Measurements from ENCODE around the gene DGKG.

Gene DGKG

DNA sequence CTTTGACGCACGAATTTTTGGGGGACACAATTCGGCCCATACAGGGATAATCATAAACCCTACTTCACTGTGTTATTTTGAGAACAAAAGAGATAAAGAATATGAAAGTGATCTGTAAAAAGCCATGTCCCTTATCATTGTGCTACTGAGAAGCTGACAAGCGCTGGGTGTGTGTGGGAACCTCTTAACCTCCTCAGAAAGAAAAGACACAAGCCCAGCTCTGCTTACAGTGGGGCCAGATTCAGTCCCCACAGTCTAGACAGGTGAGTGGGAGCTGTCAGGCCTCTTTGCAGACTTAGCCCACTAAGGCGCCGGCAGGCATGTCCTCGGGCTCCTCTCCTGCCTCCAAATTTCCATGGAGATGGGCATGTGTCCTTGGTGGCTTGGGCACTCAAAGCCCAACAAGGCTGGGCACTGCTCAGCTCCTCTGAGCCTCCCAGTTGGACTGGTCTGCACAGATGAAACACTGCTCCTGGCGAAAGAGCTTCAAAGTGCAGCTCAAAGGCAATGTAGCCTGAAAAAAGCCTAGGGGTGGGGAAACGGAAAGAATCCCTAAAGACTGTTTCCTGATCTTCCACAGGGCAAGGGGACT is 188.7 kb downstream of the DGKG start:
- no peak for DNase-seq (ENCODE audit: low read depth in 2 of 2)

DNA sequence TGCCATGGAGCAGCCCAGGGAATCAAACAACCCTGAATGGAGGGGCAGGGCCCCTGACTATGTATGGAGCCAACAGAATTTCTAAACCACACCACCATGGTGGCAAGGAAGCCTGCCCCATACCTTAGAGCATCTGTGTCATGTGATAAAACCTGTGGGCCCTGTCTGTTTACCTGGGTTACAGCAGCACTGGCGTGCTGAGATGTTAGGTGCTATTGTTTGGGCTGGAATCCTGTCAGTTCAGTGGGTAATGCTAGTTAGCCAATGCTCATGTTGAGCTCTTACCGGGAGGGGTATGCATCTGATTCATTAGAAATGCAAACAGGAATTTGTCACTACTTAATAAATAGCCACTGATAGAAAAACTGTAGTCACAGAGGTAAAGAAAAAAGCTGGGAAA is 189.7 kb downstream of the DGKG start:
- DNase-seq (ENCODE audit: low read depth in 2 of 2) = no peak

DNA sequence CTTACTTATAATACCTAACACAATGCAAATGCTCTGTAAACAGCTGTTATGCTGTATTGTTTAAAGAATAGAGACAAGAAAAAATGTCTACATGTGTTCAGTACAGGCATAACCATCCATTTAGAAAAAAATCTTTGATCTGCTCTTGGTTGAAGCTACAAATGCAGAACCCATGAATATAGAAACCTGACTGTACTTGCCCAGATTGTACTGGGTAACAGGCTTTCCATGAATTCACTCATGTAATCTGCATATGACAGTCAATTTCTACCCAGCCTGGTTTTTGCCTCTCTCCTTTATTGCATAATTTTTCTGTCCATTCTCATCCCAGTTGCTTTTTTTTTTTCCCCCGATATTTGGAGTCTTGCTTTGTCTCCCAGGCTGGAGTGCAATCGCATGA is 190.5 kb downstream of the DGKG start:
- DNase-seq (ENCODE audit: low read depth in 2 of 2) = no peak

DNA sequence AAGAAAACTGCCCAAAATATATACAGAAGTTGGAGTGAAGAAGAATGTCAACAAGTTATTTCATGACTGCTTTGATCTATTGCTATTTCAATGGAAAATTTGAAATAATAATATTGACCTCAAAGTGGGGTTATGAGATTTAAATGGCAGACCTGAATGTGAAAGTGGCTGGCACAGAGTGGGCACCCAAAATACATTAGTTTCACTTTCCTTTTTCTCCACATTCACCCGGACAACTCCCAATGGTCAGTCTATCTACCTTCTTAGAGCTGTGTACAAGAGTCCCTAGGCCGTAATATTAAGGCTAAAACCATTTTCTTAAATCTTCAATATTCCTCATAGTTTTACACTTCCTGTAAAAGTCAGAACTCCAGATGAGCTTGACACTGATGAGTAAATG is 191.5 kb downstream of the DGKG start:
- no peak for DNase-seq (ENCODE audit: low read depth in 2 of 2)

DNA sequence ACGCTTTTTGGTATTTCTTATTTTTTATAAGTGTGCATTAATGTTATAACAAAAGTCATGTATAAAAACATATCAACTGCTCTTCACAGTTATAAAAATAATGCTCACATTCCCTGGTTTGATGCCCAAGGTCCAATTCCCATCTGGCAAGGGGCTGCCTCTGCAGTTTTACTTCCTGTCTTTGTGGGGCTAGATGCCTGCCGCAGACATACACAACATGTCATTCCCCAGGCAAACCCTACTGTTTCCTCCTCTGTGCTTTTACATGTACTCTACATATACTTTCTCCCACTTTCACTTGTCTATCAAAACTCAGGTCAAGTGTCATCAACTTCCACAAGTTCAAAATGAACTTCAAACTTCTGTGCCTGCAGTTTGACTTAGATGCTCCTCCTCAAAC is 192.7 kb downstream of the DGKG start:
- no peak for DNase-seq (ENCODE audit: low read depth in 2 of 2)

DNA sequence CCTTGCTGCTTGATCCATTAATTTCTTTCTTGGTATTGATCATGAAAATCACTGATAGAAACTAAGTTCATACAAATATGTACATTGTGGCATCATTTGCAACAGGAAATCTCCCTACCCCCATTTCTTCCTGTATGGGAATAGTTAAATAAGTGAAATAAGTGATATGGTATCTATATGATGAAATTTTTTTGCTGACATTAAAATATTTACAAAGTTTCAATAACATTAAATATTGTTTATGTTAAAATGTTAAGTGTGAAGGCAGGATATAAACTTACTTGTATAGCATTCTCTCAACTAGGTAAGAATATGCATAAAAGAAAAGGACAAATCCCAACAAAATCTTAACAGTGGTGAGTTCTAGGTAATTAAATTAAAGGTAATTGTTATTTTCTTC is 193.1 kb downstream of the DGKG start:
- no peak for DNase-seq (ENCODE audit: low read depth in 2 of 2)

DNA sequence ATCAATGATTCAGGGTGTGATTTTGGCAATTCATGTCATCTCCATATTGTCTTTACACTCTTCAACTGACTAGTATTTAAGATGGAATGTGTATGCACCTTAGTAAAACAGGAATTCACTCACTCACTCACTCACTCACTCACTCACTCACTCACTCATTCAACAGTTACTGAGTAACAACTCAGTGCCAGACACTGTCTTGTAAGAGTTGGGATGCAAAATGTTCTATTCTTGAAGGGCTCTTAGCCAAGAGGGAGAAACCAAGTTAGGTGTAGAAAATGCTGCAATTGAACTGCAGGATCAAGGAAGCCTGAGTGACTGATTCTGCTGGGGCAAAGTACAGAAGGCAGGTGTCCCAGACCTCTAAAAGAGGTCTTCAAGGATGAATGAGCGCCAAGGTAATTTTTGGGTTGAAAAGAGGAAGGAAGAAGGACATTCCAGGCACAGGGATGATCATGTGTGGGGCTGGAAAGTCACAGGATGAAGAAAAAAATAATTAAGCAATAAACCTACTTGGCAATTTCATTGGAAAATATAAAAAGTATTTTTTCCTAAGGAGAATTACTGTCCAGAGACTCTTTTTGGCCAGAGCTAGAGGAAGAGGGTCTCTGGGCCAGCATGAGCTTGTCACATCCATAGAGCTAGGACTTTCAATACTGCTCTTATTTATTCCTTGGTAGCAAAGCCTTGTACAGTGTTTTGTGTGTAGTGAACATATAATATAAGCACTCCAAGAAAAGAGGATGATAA is 194.2 kb downstream of the DGKG start:
- DNase-seq (ENCODE audit: low read depth in 2 of 2) = no peak

DNA sequence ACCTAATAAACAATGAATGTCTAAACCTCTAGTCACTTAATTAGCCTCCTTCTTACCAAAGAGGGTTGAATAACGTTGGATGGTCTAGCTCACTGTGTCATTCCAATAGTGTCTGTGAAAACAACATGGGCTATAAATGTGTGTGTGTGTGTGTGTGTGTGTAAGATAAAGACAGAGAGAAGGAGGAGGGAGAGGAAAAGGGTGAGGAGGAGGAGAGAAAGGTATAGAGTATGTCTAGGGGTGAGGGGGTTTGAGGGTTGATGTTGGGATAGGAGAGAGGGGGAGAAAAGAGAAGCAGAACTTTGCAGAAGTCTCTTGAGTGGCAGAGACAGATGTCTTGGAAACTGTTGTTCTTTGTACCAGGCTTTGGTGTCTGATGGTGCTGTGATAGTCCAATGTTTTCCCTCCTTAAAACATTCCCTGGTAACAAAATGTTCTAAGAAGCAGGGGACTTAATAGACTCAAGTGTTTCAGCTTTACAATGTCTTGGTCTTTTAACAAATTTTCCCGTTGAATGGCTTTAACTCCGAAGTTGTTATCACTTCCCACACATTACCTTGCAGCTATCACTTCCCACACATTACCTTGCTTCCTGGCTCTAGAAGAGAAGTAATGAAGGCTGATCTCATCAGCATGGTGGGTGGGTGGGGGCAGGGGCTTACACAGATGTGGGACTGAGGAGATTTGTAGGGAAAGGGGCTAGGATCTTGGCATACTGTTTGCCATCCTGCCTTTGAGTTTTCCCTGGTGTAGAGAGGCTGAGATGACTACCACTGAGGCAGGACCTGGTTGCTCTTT is 195.3 kb downstream of the DGKG start:
- no peak for DNase-seq (ENCODE audit: low read depth in 2 of 2)

DNA sequence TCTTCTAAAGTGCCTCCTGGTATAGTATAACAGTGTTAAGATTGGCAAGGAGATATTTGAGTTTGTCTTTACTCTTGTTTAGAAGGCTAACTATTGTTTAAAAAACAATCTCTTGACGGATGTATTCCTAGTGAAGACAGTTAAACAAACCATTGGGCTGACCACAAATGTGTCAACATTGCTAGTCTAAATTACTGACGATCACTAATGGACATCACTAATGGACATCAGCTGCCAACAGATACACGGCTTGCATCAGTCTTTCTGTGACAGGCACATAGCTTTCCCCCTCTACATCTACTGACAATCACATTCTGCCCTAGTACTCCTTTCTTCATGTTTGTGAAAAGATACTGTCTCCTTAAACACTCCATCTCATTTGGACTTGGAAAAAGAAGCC is 196.0 kb downstream of the DGKG start:
- DNase-seq (ENCODE audit: low read depth in 2 of 2) = no peak

DNA sequence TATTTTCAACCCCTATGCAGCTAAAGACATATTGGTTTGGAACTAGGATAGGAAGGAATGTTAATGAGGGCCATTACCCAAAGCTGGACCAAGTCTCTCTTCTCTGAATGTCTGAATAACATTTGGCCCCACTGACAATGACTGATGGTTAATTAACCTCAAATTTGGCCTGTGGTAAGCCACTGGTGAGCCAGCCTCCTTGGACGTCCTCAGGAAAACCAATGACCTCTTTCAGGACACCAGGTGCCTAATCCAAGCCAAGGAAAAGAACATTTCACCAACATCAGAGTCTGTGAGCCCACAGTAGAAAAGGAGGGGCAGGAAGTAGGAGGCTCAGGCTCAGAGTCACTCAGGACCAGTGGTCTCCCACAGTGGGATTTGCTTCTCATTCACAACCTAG is 196.7 kb downstream of the DGKG start:
- no peak for DNase-seq (ENCODE audit: low read depth in 2 of 2)

DNA sequence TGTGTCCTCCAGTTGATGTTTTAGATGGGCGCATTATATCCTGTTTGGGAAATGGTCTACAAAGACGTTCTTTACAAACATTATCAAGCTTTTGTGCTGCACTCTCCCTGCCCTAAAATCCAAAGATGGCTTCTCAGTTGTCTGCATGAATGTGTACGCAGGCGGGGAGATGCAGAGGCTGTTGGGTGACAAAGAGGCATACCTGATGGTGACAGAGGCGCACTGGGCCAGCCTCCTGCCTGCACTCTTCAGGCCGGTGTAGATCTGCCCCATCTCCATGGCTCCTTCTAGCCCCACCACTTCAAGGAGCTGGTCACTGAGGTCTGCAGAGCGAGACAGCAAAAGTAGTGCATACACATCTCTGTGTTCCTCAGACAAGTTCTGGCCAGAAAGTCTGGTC is 197.3 kb downstream of the DGKG start:
- DNase-seq (ENCODE audit: low read depth in 2 of 2) = no peak

DNA sequence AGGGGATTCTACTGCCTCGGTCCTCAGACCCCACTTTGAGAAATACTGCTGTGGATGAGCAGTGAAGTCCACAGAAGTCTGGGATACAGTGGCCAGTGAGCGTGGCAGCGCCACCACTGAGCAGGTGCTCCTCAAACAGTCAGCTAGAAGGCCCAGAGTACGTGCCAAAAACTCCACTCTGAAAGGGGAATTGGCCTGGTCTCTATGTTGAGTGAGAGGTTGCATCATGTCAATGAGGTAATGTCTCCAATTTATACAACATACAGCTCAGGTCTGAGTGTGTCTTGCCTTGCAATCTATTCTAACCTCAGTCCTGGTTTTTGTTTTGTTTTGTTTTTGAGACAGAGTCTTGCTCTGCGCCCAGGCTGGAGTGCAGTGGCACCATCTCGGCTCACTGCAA is 199.8 kb downstream of the DGKG start:
- DNase-seq (ENCODE audit: low read depth in 2 of 2) = no peak

DNA sequence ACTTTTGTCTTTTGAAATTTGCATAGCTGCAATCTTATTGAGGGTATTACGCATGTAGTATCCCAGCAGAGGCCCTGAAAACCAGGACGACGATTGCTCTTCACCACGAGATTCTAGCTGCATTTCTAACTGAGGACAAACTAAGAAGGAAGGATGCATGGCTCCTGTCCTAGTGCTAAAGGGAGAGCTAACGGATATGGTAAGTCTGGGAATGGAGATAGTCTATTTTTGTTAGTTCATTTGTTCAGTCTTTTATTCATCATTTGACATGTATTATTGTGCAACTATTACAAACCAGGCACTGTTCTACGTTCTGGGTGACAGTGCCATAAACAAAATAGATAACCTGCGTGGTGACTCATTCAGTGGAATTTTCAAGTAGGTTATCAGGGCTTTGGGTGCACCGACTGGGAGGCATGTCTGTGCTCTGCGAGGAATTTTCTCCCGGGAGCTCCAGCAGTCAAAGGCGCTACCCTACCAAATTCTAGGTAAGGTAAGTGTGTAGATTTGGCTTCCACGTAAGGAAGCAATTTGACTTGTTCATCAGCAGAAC is 201.3 kb downstream of the DGKG start:
- no peak for DNase-seq (ENCODE audit: low read depth in 2 of 2)

DNA sequence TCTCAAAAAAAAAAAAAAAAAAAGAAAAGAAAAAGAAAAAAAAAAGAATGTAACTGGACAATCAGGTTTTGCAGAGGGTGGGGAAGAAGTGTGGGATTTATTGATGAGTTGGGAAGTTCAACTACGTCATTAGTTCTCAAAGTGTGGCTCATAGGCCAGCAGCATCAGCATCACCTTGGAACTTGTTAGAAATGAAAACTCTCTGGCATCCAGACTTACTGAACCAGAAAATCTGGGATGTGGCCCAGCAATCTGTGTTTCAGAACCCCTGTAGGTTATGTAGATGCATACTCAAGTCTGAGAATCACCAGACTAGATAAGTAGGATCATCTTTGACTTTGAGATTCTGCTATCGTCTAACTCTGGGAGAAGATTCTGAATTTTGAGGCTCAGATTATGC is 207.4 kb downstream of the DGKG start:
- no peak for DNase-seq (ENCODE audit: low read depth in 2 of 2)

DNA sequence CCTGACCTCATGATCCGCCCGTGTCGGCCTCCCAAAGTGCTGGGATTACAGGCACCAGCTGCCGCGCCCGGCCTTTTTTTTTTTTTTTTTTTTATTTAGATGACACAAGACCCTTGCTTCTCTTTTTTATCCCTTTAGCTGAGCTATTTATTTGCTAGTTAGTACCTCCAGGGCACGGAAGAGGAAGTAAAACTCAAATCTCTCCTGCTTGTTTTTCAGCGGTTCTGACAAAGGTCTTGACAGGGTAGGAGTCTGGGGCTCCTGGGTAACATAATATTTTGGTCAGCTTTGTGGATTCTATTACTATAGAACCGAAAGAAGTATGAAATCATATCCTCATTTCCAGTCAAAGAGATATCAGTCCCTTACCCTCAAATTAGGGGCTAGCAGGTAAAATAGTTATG is 209.1 kb downstream of the DGKG start:
- DNase-seq (ENCODE audit: low read depth in 2 of 2) = no peak

DNA sequence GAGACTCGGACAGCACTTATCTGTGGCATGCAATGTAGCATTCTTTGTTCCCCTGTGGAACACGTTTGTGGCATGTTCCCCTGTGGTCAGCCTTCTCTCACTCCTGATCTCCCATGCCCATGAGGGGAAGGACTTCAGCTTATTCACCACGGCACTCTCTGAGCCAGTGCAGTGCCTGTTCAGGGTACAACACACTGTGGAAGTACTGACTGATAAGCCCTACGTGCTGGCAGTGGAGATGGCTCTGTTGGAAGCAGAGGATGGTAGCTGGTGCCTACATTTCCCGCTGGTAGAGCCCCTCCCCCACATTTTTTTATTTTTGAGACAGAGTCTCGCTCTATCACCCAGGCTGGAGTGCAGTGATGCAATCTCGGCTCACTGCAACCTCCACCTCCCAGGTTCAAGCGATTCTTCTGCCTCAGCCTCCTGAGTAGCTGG is 209.7 kb downstream of the DGKG start:
- no peak for DNase-seq (ENCODE audit: low read depth in 2 of 2)

DNA sequence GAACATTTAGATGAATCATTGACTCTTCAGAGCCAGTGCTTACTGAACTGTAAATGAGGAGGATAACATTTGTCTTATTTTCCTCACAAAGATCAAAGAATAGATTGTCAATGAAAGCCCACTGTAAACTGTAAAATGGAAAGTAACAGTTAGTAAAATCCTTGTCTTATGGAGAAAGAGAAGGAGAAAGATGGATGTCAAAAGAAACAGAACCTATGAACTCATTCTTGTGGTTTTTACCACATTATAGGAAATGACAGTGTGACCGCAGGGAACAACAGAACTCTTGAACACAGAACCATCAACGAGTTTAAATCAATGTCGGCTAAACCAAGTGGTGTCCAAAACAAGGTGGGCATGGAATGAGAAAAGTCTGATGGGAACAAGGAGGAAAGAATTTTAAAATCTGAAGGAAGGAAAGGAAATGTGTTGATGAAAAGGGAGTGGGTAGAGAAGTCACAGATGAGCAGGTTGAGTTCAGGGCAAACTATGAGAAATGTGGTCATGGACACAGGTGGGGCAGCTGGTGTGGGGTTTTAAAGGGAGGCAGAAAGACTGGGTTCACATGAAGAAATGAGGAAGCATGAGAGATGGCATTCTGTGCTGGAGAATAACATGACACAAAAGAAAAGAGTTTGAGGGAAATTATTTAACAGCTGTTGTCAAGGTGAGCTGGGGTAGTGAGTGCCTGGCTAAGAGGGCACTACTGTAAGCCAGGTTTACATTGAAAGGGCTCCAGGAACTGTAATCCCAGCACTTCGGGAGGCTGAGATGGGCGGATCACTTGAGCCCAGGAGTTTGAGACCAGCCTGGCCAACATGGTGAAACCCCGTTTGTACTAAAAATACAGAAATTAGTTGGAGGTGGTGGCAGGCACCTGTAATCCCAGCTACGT is 210.7 kb downstream of the DGKG start:
- no peak for DNase-seq (ENCODE audit: low read depth in 2 of 2)

DNA sequence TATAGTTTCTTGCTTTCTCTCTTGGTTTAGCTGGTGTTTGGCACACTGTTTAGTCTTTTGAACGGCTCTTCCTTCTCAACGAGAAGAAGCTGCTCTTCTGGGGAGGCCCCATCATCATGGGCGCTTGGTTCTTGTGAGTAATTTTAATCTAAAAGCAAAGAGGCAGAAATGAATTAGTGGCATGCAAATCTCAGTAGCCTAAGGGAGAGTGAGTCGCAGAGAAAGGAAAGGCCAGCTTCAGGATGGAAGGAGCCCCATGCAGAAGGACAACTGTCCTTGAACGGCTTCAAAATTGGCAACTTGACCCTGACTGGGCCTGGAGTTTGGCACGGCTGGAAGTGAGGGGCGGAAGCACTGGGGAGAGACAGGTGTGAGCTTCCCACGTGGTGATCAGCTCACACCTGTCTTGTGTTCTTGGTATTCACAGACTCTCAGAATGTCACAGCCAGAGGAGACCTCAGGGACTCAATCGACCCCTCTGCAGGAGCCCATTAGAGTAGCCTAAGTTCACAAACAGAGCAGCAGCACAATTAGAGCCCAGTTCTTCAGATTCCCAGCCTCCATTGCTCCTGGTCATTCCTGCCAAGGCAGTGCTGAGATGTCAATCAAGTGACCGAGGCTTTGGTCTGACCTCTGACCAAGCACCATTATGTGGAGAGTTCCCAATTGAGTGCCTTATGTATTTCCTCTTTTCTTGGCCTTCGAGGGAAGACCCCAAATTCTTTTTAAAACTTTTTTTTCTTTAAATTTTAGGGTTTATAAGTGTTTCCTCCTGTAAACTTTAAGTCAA is 211.8 kb downstream of the DGKG start:
- no peak for DNase-seq (ENCODE audit: low read depth in 2 of 2)

DNA sequence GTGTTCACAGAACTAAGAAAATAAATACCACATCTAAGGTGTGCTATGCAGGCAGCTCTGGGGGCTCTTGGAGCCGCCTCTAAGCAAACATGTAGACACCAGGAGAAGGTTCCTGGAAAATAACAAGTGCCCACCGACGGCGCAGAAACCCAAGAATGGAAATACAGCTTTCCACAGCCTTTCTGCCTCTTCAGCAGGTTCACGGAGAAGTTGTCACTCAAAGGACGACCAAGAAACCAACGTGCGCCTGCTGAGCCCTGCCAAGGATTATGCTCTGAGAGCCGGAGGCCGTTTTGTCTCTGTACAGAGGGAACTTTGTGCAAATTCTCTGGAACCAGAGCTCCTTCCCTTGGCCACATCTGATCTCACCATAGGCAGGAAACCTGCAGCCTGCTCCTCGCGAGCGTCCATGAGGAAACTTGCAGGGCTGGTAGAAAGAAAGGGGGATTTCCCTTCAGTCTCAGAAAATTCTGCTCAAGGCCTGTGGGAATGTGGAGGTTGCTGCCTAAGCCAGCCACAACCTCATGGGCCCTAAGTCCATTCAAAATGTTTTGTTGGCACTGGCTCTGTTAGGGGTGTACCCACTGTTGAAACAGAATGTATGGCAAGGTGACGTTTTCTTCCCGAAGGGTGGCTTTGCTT is 212.6 kb downstream of the DGKG start:
- DNase-seq (ENCODE audit: low read depth in 2 of 2) = no peak

DNA sequence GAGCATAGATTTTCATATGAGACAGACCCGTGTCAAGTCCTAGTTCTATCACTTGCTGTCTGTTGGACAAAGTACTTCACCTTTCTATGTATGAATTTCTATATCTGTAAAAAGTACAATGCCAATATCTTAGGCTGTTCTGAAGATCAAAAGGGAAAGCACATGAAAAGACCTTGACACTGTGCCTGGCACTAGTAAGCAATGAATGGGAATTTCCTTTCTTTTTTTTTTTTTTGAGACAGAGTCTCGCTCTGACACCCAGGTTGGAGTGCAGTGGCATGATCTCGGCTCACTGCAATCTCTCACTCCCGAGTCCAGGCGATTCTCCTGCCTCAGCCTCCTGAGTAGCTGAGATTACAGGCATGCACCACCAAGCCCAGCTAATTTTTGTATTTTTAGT is 217.8 kb downstream of the DGKG start:
- no peak for DNase-seq (ENCODE audit: low read depth in 2 of 2)

All from activated CD4-positive, alpha-beta T cell treated with anti-CD3 and anti-CD28 coated beads for 24 hours (primary cell).